Activated T-cell treated with anti-CD3 and anti-CD28 coated beads, Interleukin-2, amount 50 U/mL, for 1 hour (primary cell): Measurements from ENCODE around the gene EPB41L3.

Experiments used
- DNase-seq: peaks from one replicate; pipeline ENCODE4 v3.0.0-alpha.2; 2020

EPB41L3 gene

DNA sequence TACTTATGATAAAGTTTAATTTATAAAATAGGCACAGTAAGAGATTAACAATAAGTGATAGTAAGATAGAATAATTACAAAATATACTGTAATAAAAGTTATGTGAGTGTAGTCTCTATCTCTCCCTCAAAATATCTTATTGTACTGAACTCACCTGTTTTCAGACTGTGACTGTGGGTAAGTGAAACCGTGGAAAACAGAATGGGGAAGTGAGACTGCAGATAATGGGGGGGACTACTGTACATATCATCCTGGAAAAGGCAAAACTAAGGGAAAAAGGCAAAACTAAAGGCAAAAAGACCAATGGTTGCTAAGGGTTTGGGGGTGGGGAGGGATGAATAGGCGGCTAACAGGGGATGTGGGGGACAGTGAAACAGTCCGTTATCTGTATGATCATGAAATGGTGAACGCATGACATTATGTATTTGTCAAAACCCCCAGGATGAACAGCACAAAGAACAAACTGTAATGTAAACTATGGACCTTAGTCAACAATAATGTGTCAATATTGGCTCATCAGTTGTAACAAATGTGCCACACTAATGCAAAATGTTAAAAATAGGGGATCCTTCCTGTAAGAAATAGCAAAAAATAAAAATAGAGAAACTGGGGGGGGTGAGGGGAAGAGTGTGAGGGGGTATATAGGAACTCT, 93.8 kb downstream of the EPB41L3 start:
- DNase-seq: no peak

DNA sequence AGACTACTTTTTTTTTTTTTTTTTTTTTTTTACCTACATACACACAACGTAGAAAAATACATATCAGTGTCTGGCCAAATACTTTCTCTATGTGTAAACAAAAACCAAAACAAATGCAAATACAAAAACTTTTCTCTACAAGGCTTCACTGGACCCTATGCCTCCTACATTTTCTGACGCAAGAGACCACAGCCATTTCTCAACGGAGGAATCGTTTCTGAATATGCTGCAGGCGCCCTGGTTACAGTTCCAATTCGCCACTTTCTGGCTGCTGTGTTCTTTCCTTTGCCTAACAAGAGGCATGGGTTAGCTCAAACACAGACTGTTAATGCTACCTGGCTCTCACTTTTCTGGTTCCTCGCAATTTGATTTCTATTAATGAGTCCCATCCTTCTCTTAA, 96.4 kb downstream of the EPB41L3 start:
- DNase-seq: no peak

DNA sequence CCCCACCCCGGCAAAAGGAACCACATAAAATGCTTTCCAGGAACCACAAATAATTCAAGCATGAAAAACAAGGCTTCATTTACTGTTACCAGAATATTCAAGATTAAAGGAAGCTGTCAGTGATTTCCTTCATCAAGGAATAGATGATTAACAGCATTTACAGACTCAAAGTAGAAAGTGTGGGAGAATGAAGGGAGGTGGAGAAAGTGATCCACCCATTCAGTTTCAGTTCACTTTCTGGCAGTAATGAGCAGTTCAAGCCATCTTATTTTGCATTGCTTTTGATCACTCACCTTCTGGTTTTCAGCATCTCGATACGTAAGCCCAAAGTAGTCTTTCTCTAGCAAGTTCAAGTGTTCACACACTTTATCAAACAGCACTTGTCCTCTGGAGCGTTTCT, 99.0 kb downstream of the EPB41L3 start:
- DNase-seq: no peak

DNA sequence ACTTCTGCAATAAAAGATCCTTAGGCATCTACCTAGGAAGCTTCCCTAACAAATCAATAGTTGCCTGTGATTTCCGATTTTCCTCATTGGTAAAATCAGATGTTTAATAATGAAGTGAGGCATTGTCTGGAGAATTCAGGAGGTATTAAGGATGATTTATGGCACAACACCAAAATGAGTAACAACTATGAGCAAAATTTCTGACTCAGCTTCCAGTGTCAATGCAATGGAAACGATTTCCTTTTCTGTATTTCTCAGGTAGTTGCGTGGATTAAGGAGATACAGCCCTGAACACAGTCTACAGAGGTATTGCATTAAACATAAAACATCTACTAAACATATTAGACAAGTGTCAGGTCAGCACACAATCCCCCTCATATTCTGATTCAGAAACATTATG, 99.5 kb downstream of the EPB41L3 start:
- no peak for DNase-seq

DNA sequence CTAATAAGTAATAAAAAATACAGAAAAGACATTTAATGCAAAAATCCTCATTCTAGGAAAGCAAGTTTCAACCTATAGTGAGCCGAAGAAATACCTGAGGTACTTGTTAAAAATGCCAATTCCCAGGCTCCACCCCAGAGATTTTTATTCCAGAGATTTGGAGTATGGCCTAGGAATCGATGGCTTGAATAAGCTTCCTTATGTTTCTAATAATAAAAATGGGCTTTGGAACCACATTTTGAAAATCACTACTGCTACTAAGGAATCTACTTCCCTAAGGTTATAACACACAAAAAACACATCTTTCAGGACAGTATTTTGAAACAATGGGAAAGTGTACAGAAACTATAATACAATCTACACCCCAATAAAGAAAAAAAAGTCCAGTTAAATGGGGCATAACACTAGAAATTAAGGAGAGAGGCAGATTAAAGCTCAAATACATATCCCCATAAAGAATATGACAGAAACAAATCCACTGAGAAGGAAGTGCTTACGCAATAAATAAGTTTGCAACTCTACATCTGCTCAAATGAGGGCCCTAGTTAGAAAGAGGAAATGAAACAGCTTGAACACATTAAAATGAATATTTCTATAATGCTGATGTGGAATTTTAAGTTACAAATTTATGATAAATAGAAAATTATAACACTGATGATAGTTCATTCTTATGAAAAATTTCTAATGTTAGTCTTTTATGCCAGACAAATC, 103.7 kb downstream of the EPB41L3 start:
- no peak for DNase-seq

DNA sequence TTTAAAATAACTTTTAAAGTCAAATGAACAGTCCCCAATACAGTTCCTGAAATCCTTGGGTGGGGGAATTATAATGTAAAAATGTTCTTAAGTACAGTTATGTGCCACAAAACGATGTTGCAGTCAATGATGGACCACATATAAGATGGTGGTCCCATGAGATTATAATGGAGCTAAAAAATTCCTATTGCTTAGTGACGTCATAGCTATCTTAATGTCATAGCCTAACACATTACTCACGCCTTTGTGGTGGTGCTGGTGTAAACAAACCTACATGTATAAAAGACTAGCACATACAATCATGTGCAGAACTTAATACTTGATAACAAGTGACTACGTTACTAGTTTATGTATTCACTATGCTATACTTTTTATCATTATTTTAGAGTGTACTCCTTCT, 109.4 kb downstream of the EPB41L3 start:
- no peak for DNase-seq

DNA sequence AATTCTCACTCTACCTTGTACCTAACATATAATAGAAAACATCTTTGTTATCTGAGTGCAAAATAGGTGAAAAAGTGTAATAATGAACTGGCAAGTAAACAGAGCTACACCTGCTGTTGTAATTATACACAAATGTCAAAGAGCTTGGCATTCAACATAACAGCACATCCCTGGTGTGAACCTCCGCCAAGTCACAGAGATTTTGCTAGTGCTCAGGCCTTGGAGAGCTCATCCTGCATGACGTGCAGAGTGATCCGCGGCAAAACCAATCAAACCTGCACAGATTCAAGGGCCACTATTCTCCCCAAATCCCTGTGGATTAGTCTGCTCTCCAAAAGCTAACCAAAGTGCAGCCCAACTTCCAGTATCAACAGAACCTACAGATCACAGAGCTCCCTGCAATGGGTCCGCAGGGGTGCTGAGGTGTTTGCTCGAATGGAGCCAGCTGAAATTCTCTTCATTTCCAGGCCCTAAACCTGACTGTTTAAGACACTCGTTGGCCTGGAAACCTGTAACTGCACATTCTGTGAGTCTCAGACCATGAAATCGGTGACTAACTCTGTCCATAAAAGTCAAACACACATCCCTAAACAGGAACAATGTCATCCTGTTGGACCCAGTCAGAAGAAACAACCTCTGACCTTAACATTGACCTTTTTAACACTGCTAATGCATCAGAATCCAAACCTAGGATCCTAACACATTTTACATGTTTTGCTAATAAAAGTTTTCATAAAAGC, 111.8 kb downstream of the EPB41L3 start:
- DNase-seq: no peak

DNA sequence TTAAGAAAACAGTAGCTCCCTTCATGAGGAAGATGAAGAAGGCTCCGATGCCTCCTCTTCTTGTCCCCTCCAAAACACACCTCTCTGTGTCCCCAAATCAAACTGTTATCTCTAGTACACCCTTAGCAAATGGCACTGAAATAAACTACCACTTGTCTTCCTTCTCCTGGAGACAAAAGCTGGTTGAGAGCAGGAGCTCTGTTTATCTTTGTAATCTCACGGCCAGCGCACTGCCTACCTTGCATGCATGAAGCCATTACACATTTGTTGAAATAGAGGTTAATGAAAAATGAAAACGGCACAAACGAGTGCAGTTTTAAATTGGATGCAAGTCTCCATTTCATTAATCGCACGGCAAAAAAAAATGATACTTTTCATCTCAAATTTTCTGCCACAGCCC, 113.7 kb downstream of the EPB41L3 start:
- no peak for DNase-seq

DNA sequence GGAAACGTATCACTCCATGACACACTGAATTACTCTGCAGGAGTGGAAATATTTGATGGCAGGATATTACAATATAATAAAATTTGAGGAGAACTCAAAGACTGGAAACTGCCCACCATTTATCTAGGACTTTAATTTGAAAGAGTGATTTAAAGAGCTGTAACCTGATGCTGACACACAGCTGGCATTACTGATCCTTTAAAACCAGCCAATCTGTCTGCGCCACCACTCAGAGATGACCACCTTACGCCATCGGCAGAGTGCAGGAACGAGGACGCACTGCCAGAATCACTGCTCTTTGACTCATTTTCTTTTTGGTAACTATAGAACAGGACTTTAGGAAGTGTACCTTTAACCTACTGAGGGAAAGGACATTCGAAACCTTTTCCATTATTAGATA, 114.1 kb downstream of the EPB41L3 start:
- DNase-seq: no peak

DNA sequence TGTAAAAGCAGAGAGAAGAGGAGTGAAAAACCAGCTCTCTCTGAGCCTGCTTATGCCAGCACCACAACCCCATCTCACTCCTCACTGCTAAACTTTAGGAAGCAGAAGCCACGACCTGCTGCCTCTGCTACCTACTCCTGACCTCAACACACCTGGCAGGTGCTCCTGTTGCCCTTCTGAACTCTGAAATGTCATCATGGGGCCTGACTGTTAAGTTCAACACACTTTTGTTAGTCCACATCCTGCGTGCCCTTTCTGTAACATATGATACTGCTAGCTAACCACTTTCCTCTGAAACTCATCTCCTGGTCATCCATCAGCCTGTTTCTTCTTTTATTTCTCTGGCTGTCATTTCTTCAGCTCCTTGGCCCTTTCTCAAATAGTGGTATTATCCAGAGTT, 118.1 kb downstream of the EPB41L3 start:
- no peak for DNase-seq

DNA sequence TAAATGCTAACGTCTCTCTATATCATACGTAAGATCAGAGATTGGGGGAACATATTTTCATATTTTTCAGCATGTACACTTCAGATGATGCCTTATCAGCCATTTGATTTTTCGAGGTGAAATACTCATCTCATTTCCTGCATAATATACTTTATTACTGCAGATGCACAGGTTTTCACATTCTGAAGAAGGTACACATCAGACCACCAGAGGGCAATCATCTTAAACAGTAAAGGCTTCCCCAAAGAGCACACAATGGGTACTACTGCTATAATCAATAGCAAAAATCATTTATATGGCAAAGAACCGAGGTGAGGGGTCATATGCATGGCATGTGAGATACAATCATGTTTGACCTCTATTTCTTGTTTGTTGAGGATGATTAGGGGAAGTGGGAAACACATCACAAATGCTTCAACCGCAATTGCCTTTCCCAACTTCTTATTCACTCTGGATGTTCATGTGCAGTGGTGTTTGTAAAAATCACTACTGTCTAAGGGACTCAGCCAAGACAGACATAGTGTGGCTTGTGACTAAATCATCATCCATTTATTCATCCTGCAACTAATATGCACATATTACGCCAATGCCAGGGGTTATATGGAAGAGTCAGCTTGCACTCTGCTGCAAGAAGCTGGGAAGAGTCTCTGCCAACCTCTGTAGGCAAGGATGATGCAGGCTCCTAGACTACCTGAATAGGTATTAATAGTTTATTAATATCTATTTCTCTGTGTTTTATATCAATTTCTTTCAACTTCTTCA, 118.7 kb downstream of the EPB41L3 start:
- DNase-seq: no peak

DNA sequence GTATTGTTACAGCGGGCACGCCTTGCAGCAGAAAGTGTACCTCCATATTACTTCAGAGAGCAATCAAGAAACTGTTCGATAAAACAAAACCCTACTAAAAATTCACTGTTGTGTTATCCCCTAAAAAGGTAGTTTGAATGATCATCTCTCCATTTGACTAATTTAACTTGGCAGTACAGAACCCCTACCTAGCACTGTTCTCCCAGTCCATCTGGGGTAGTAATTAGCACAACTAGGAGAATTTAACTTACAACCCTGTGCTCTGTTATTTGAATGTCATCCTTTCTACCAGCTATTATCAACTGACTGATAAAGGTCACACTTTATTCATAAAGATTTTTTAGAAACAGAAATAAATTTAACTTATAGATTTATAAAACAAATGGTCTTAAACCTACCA, 121.2 kb downstream of the EPB41L3 start:
- DNase-seq: no peak

DNA sequence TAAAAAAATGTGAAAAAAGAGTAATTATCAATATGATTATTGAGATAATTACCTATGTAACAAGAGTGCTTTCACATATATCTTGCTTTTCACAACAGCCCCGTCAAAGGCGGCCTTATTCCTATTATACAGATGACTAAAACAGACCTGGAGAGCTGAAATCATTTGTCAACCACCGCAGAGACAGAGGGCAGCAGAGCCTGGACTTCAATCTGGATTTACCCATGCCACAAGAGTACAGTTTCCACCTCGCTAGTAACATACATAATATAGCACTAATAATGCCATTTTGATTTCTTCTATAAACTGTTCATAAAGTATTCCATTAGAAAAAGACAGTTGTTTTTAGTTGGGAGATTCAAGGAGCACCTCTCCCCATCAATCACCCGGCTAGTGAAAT, 121.8 kb downstream of the EPB41L3 start:
- no peak for DNase-seq

DNA sequence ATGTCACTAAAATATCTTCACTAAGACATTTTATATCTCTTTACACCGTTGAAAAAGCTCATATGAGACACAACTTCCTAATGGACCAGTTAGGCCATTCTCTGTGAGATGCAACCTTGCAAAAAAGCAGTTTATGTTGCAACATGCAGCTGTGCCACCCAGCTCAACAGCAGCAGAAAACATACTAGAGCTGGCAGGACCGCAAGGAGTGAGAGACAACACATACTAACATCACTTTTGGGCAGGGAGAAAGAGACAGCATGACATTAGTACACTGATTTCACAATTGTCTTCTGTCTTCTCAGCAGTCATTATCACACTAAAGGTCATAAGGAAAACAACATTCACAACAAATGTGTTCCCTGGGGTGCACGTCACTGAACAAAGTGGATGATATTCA, 122.9 kb downstream of the EPB41L3 start:
- DNase-seq: no peak

DNA sequence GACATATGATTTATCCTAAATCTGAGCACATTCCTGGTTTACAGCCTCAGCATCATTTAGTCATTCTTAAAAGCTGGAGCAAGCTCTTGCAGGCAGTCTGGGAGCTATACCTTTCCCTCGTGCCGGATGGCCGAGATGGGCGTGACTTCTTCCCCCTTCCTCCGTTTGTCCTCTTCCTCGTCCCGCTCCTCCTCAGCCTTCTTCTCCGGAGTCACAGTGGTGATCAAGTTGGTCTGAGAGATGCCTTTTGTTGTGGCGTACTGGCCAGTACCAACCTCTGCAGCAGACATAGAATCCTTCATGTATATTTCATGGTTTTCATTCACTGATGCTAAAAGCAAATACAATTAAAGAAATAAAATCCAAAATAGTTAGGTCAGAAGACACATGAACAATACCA, 124.2 kb downstream of the EPB41L3 start:
- no peak for DNase-seq

DNA sequence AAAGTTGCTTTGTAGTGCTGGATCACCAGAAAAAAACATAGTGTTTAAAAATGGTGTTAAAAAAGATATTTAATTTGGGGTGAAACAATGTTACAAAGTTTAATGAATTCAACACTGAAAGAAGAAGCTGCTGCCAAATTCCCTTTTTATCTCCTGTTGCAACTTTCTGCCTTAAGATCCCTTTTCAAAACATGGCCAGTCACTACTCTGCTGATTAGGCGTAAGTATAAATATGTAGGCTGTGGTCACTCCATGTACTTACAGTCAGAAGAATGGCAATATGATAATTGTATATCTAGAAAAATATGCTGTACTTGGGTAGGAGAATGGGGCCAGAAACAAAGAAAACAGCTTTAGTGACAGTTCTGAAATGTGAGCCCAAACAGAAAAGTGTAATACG, 124.8 kb downstream of the EPB41L3 start:
- no peak for DNase-seq

DNA sequence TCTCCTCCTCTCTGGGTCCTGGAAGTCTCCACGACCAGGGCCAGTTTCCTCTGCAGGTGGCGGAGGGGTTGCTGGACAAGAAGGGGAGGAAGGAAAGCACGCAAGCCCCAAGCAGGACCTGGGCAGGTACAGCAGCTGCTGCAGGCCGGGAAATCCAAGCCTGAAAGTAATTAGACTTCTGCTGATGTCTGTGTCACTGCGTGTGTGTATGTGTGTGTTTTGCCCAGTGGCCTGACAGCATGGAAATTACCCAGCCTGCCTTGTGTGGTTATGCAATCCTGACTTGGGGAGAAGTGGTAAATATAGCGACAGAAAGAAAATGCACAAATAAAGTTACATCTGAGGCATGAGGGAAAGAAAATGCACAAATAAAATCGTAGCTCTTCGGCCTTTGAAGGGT, 126.5 kb downstream of the EPB41L3 start:
- no peak for DNase-seq

DNA sequence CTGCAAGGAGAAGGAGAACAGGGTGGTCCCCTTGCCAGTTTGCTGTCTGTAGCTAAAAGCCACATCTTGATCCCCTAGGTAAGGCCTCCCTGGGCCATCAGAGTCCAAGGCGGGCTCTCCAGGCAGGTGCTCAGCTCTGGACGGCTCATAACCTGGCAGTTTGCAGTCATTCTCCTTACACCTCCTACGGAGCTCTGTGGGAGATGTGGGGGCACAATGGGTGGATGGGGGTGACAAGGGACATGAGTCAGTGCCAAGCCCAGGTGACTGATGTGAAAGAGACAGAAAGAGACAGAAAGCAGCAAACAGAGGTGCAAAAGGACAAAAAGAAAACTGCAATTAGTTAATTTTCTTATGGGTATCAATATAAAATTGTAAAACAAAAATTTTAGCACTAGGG, 127.7 kb downstream of the EPB41L3 start:
- no peak for DNase-seq

DNA sequence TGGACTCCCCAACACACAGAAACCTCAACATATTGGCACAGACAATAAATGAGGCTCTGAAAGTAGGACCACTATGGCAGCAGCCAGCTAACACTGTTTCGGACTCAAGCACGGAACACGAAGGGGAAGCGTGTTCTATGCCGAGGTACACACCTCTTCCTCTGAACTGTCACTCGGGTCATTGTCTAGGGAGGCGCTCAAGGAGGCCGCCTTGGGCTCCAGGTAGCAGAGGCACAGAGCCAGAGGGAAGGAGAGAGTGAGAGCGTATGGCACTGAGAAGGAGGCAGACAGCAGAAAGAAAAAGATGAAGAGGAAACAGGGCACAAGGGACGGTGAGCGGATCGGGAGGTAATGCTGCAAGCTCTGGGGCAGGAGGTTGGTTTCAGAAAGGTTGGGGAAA, 128.1 kb downstream of the EPB41L3 start:
- DNase-seq: no peak

DNA sequence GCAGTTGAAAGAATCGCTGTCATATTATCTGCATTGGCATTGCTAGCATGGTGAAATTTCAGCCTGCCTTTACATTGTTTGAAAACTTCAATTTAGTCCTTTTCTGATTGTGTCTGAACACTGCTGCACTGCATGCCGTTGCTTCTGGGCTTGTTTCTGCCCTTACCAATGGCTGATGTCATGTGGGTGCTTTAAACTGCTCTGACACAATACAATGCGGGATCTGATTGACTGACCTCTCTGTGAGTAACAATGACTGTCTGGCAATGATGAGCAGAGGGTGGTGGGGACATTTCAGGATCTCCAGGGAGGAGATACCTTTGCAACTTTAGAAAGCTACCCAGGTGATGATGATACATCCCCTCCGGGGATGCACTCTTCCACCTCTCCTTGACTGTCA, 128.8 kb downstream of the EPB41L3 start:
- DNase-seq: no peak

DNA sequence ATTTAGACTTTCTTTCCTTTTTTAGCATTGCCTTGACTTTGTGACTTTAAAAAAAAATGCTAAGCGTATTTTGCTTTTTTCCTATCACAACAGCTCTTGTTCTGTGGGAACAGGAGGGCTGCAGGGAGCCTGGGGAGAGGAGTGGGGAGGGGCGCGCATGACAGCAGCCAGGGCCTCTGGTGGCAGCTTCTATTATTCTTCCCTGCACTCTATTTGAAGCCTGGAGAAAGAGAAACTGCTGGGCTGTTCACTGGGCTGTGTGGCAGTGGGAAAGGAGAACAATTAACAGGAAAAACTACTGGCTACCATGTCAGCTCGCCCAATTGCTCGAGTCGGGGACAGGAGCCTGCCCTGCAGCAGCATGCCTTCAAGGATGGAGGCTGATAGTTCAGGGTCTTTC, 129.3 kb downstream of the EPB41L3 start:
- DNase-seq: no peak

DNA sequence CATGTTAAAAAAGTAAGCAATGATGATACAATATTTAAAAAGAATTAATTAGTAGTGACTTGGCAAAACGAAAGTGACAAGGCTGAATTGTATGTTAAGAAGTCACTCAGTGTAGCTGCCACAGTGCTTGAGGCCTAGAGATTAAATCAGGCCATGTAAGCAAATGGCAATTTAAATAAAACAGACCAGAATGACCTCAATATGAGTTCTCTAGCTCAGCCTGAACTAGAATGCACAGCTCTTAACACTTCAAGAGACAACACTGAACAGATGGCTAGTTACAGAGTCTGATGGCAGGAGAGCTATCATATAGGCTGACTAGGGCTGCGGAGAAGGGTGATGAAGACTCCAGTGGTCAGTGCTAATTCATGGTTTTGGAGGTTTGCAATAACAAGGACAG, 130.3 kb downstream of the EPB41L3 start:
- DNase-seq: no peak

DNA sequence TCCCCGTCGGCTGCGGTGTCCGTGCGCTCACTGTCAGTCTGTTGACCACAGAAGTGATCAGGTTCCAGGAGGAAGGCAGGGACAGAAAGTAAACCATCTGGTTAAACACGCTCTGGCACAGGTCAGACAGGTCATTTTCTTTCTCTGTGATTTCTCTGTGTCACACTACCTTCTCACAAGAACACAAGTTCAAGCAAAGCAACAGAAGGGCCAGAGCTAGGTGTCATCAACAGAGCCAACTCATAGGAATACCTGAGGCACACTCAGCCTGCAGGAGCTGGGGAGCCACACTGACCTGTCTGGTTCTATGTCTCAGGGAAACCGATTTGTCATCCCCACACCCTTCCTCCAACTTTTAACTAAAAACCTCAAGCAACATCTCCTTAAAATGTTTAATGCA, 133.2 kb downstream of the EPB41L3 start:
- no peak for DNase-seq

DNA sequence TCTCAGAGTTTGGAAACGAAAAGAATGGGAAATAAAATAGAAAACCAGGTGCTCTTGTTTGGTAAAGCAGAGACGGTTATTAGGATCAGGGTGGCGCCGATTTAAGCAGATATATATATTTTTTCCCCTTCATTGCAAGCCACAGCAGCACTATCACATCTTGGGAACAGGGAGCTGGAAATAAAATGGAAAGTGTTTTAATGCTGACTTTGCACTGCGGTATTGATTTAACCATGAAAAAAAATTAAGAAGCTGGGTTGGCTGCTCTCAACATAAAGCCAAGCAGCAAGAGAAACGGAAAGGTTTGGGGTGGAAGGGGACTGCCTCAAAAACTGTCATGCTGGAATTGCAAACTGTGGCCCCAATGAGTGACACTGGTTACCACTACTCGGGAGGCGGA, 145.5 kb downstream of the EPB41L3 start:
- DNase-seq: no peak
